ENCODE data around the gene MGA.

Gene MGA

GRCh38 chr15:41783296-41783695, 123.1 kb downstream of the MGA start:
- TF ChIP-seq, protein P1, sequence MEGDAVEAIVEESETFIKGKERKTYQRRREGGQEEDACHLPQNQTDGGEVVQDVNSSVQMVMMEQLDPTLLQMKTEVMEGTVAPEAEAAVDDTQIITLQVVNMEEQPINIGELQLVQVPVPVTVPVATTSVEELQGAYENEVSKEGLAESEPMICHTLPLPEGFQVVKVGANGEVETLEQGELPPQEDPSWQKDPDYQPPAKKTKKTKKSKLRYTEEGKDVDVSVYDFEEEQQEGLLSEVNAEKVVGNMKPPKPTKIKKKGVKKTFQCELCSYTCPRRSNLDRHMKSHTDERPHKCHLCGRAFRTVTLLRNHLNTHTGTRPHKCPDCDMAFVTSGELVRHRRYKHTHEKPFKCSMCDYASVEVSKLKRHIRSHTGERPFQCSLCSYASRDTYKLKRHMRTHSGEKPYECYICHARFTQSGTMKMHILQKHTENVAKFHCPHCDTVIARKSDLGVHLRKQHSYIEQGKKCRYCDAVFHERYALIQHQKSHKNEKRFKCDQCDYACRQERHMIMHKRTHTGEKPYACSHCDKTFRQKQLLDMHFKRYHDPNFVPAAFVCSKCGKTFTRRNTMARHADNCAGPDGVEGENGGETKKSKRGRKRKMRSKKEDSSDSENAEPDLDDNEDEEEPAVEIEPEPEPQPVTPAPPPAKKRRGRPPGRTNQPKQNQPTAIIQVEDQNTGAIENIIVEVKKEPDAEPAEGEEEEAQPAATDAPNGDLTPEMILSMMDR (IDR thresholded peaks at IDR 0.05; ENCODE audit: insufficient read depth, low read depth, low read length, missing control alignments): no peak
- no peak for DNase-seq (ENCODE audit: low read depth)
- H3K4me3 ChIP-seq (ENCODE audit: low read depth, low read length): no peak overlapping the region

DNA sequence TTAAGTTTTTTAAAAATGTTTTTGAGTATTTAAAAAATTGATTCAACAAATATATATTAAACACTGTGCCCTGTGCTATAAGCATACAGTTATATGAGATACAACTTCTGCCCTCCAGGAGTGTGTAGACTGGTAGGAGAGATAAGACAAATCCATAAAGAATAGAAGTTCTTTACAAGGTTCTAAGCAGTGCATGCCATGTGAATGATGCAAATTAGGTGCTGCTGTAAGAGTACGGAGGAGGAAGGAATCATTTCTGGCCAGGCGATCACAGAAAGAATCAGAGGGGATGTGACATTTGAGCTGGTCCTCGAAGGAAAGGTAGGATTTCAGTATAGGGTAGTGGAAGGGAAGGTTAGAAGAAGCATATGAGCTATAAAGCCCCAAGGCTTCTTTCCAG, 128.1 kb downstream of the MGA start:
- no peak overlapping the region for H3K4me3 ChIP-seq (ENCODE audit: low read depth, low read length)

GRCh38 chr15:41789236-41789635, 129.0 kb downstream of the MGA start:
- DNase-seq (ENCODE audit: low read depth): no peak
- TF ChIP-seq, protein P1 (IDR thresholded peaks at IDR 0.05; ENCODE audit: insufficient read depth, low read depth, low read length, missing control alignments): no peak
- no peak overlapping the region for H3K4me3 ChIP-seq (ENCODE audit: low read depth, low read length)

More for the DNA sequence above, 128.1 kb downstream of the MGA start:
- TF ChIP-seq, protein P1 (IDR thresholded peaks at IDR 0.05; ENCODE audit: insufficient read depth, low read depth, low read length, missing control alignments): no peak
- no peak for DNase-seq (ENCODE audit: low read depth)

- TF ChIP-seq, protein P1 (IDR thresholded peaks at IDR 0.05; ENCODE audit: insufficient read depth, low read depth, low read length, missing control alignments): no peak
- DNase-seq (ENCODE audit: low read depth): no peak
- no peak overlapping the region for H3K4me3 ChIP-seq (ENCODE audit: low read depth, low read length)
Observed at GRCh38 chr15:41789662-41790061, 129.5 kb downstream of the MGA start.

- no peak for DNase-seq (ENCODE audit: low read depth)
- TF ChIP-seq, protein P1 (IDR thresholded peaks at IDR 0.05; ENCODE audit: insufficient read depth, low read depth, low read length, missing control alignments): no peak
- H3K4me3 ChIP-seq (ENCODE audit: low read depth, low read length): no peak overlapping the region
Observed at GRCh38 chr15:41790169-41790568, 130.0 kb downstream of the MGA start.

- no peak overlapping the region for H3K4me3 ChIP-seq (ENCODE audit: low read depth, low read length)
- peak; percentile 32 for DNase-seq (ENCODE audit: low read depth)
- TF ChIP-seq, protein P1 (IDR thresholded peaks at IDR 0.05; ENCODE audit: insufficient read depth, low read depth, low read length, missing control alignments): no peak
Observed at GRCh38 chr15:41790756-41791546, 130.7 kb downstream of the MGA start.

DNA sequence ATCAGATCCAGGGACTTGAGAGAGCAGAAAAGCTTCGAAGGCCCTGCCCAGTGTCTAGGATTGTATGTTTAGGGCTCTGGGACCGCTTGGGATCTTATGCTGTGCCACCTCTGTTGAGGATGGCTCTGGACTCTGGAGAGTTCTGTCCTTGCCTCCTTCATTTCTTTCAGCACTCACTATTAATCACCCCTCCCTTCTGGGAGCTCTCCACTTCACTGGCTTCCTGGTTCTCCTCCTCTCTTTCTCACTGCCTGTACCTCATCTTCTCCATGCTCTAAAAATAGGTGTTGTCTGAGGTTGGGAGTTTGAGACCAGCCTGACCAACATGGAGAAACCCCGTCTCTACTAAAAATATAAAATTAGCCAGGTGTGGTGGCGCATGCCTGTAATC, 131.3 kb downstream of the MGA start:
- no peak overlapping the region for H3K4me3 ChIP-seq (ENCODE audit: low read depth, low read length)
- DNase-seq (ENCODE audit: low read depth): no peak
- TF ChIP-seq, protein P1 (IDR thresholded peaks at IDR 0.05; ENCODE audit: insufficient read depth, low read depth, low read length, missing control alignments): no peak

Measured in GM12865 (cell line).